Measurements from ENCODE around the gene SGSM2. TPM values are rescaled to one million over a fixed set of nuclear protein-coding genes. Genes with fewer than 3 reads are reported as not detected.

The SGSM2 gene
- total RNA-seq, 1 donor = 29.8 TPM

GRCh38 chr17:2347805-2348685 lies 10.7 kb downstream of the SGSM2 start:
- TF ChIP-seq CTCF (IDR thresholded peaks at IDR 0.05; ENCODE audit: insufficient read depth, low read depth, low read length) = no peak

GRCh38 chr17:2351269-2351668 lies 14.0 kb downstream of the SGSM2 start:
- no peak for DNase-seq (ENCODE audit: low read depth)
- H3K4me3 ChIP-seq (ENCODE audit: low read depth, low read length) = no peak overlapping the region
- no peak for TF ChIP-seq CTCF (IDR thresholded peaks at IDR 0.05; ENCODE audit: insufficient read depth, low read depth, low read length)

More at GRCh38 chr17:2347805-2348685, 10.7 kb downstream of the SGSM2 start:
- H3K4me3 ChIP-seq (ENCODE audit: low read depth, low read length) = no peak overlapping the region
- peak; percentile 94 for DNase-seq (ENCODE audit: low read depth)

- TF ChIP-seq CTCF (IDR thresholded peaks at IDR 0.05; ENCODE audit: insufficient read depth, low read depth, low read length) = no peak
- H3K4me3 ChIP-seq (ENCODE audit: low read depth, low read length) = no peak overlapping the region
- no peak for DNase-seq (ENCODE audit: low read depth)
These were observed 17.0 kb downstream of the SGSM2 start for GRCh38 chr17:2354311-2354710.

- H3K4me3 ChIP-seq (ENCODE audit: low read depth, low read length) = no peak overlapping the region
- no peak for DNase-seq (ENCODE audit: low read depth)
- TF ChIP-seq CTCF (IDR thresholded peaks at IDR 0.05; ENCODE audit: insufficient read depth, low read depth, low read length) = no peak
These were observed 19.9 kb downstream of the SGSM2 start for GRCh38 chr17:2357237-2357636.

- TF ChIP-seq CTCF (IDR thresholded peaks at IDR 0.05; ENCODE audit: insufficient read depth, low read depth, low read length) = no peak
- no peak for DNase-seq (ENCODE audit: low read depth)
- no peak overlapping the region for H3K4me3 ChIP-seq (ENCODE audit: low read depth, low read length)
These were observed 20.7 kb downstream of the SGSM2 start for GRCh38 chr17:2357931-2358434.

GRCh38 chr17:2361010-2361760 lies 23.9 kb downstream of the SGSM2 start:
- no peak for TF ChIP-seq CTCF (IDR thresholded peaks at IDR 0.05; ENCODE audit: insufficient read depth, low read depth, low read length)
- no peak overlapping the region for H3K4me3 ChIP-seq (ENCODE audit: low read depth, low read length)
- no peak for DNase-seq (ENCODE audit: low read depth)

Data from fibroblast of villous mesenchyme (primary cell).